ENCODE measurements around the gene KLF5.

Gene KLF5

DNA sequence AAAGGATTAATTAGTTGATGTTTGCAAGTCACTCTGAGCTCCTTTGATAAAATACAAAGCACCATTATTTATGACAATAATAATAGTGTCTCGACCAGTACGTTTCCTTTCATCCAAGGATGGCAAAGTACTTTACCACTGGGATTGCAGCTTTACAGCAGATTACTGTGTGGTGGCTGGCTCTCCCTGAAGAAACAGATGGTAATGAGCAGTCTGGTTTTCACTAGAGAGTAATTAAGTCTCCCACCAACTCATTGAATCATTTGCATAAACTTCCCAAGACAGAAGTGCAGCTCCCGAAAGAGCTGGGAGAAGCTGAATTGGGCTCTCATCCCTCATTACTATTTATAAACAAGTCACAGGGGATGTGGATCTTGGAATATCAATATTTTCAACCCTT is 48.7 kb downstream of the KLF5 start:
- Histone ChIP-seq H3K4me2 (ENCODE audit: low read depth, low read length, poor library complexity, severe bottlenecking) (no peak overlapping the region), H3K9ac (ENCODE audit: low read depth, low read length, poor library complexity, severe bottlenecking) (no peak overlapping the region), H3K4me1 (ENCODE audit: insufficient read depth, low read length, poor library complexity, severe bottlenecking) (no peaks in the 10 kb centered on the region), H3K4me3 (ENCODE audit: low read length, poor library complexity, severe bottlenecking) (no peak overlapping the region), H4K20me1 (ENCODE audit: insufficient read depth, low read length, poor library complexity, severe bottlenecking) (no peaks in the 10 kb centered on the region), H3K9me3 (ENCODE audit: insufficient read depth, low read depth, low read length) (no peaks in the 10 kb centered on the region), H3K9me2 (replicated peaks; ENCODE audit: low read depth, low read length) (no peaks in the 10 kb centered on the region), H3K79me2 (ENCODE audit: insufficient read depth, low read length) (no peaks in the 10 kb centered on the region), H3K27me3 (ENCODE audit: insufficient read depth, low read length, poor library complexity, severe bottlenecking) (no peaks in the 10 kb centered on the region), H3K36me3 (ENCODE audit: insufficient read depth, low read length) (no peaks in the 10 kb centered on the region), H3F3A (ENCODE audit: low read depth) (no peaks in the 10 kb centered on the region), H2AFZ (ENCODE audit: low read length) (no peak overlapping the region)
- TF ChIP-seq, protein P1, sequence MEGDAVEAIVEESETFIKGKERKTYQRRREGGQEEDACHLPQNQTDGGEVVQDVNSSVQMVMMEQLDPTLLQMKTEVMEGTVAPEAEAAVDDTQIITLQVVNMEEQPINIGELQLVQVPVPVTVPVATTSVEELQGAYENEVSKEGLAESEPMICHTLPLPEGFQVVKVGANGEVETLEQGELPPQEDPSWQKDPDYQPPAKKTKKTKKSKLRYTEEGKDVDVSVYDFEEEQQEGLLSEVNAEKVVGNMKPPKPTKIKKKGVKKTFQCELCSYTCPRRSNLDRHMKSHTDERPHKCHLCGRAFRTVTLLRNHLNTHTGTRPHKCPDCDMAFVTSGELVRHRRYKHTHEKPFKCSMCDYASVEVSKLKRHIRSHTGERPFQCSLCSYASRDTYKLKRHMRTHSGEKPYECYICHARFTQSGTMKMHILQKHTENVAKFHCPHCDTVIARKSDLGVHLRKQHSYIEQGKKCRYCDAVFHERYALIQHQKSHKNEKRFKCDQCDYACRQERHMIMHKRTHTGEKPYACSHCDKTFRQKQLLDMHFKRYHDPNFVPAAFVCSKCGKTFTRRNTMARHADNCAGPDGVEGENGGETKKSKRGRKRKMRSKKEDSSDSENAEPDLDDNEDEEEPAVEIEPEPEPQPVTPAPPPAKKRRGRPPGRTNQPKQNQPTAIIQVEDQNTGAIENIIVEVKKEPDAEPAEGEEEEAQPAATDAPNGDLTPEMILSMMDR (conservative IDR thresholded peaks at IDR 0.05; ENCODE audit: low read length) = no peak
- no peak for TF ChIP-seq EZH2phosphoT487 (IDR thresholded peaks at IDR 0.05; ENCODE audit: borderline replicate concordance)

DNA sequence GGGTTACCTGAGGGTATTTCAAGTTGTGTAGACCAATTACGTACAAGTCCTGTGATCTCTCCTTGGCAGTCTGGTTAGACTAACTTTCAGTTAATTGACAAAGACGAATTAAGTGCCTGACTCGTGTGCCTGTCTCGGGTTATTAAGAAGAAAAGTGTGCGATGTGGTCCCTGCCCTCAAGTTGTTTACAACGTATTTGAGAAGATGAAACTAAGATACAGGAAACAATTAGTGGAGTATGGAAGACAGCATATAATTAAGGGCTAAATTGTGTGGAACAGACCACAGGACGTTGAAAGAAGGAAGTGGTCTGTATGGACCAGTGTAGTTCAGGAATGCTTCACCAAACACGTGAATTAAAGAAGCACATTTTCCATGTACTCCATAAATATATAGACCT is 49.2 kb downstream of the KLF5 start:
- H2AFZ ChIP-seq (ENCODE audit: low read length) = no peak overlapping the region
- no peaks in the 10 kb centered on the region for H3K4me1 ChIP-seq (ENCODE audit: insufficient read depth, low read length, poor library complexity, severe bottlenecking)
- no peak overlapping the region for H3K4me2 ChIP-seq (ENCODE audit: low read depth, low read length, poor library complexity, severe bottlenecking)
- H3K27me3 ChIP-seq (ENCODE audit: insufficient read depth, low read length, poor library complexity, severe bottlenecking) = no peaks in the 10 kb centered on the region
- H4K20me1 ChIP-seq (ENCODE audit: insufficient read depth, low read length, poor library complexity, severe bottlenecking) = no peaks in the 10 kb centered on the region
- H3F3A ChIP-seq (ENCODE audit: low read depth) = no peaks in the 10 kb centered on the region
- H3K4me3 ChIP-seq (ENCODE audit: low read length, poor library complexity, severe bottlenecking) = no peak overlapping the region
- H3K9ac ChIP-seq (ENCODE audit: low read depth, low read length, poor library complexity, severe bottlenecking) = no peak overlapping the region
- H3K9me2 ChIP-seq (replicated peaks; ENCODE audit: low read depth, low read length) = no peaks in the 10 kb centered on the region
- no peaks in the 10 kb centered on the region for H3K9me3 ChIP-seq (ENCODE audit: insufficient read depth, low read depth, low read length)
- no peaks in the 10 kb centered on the region for H3K36me3 ChIP-seq (ENCODE audit: insufficient read depth, low read length)
- H3K79me2 ChIP-seq (ENCODE audit: insufficient read depth, low read length) = no peaks in the 10 kb centered on the region
- TF ChIP-seq, protein P1 (conservative IDR thresholded peaks at IDR 0.05; ENCODE audit: low read length) = no peak
- no peak for TF ChIP-seq EZH2phosphoT487 (IDR thresholded peaks at IDR 0.05; ENCODE audit: borderline replicate concordance)

- Histone ChIP-seq H3K9me3 (ENCODE audit: insufficient read depth, low read depth, low read length) (no peaks in the 10 kb centered on the region), H3F3A (ENCODE audit: low read depth) (no peaks in the 10 kb centered on the region), H2AFZ (ENCODE audit: low read length) (no peak overlapping the region), H3K79me2 (ENCODE audit: insufficient read depth, low read length) (no peaks in the 10 kb centered on the region), H3K27me3 (ENCODE audit: insufficient read depth, low read length, poor library complexity, severe bottlenecking) (no peaks in the 10 kb centered on the region), H3K4me3 (ENCODE audit: low read length, poor library complexity, severe bottlenecking) (no peak overlapping the region), H3K4me1 (ENCODE audit: insufficient read depth, low read length, poor library complexity, severe bottlenecking) (no peaks in the 10 kb centered on the region), H3K36me3 (ENCODE audit: insufficient read depth, low read length) (no peaks in the 10 kb centered on the region), H3K9ac (ENCODE audit: low read depth, low read length, poor library complexity, severe bottlenecking) (no peak overlapping the region), H4K20me1 (ENCODE audit: insufficient read depth, low read length, poor library complexity, severe bottlenecking) (no peaks in the 10 kb centered on the region), H3K9me2 (replicated peaks; ENCODE audit: low read depth, low read length) (no peaks in the 10 kb centered on the region), H3K4me2 (ENCODE audit: low read depth, low read length, poor library complexity, severe bottlenecking) (no peak overlapping the region)
- TF ChIP-seq, protein P1 (conservative IDR thresholded peaks at IDR 0.05; ENCODE audit: low read length) = no peak
- no peak for TF ChIP-seq EZH2phosphoT487 (IDR thresholded peaks at IDR 0.05; ENCODE audit: borderline replicate concordance)
Measured at GRCh38 chr13:73109288-73109899, 50.6 kb downstream of the KLF5 start.

Data from Loucy (cell line).